Gastrocnemius medialis (tissue), 4 donors: ENCODE measurements around the gene HHATL.

Experiments used
- CTCF ChIP-seq, 5 experiments: fragments of 450-650 bp in 3 of 5; fragments of 200-600 bp in 2 of 5; sonication (generic) in 2 of 5; IDR thresholded peaks in 4 of 5; conservative IDR thresholded peaks in 1 of 5; 1 replicate in 4 of 5; 2 replicates in 1 of 5; pipeline ENCODE4 v1.5.1; 2016 to 2019; ENCODE audit warnings: antibody characterized with exemption in 5 of 5, mild to moderate bottlenecking in 3 of 5, moderate library complexity in 3 of 5
- POLR2A ChIP-seq, 2 donors: fragments of 450-650 bp; IDR thresholded peaks; one replicate each; pipeline ENCODE4 v1.6.1; 2017; ENCODE audit warnings: antibody characterized with exemption in 2 of 2, mild to moderate bottlenecking in 2 of 2, moderate library complexity in 2 of 2

- no peak for TF ChIP-seq CTCF (IDR thresholded peaks at IDR 0.05 in 4 of 5, conservative IDR thresholded peaks at IDR 0.05 in 1 of 5)
- no peak for TF ChIP-seq POLR2A (IDR thresholded peaks at IDR 0.05)
Observed at GRCh38 chr3:42689421-42690014, 13.1 kb downstream of the HHATL start.
